Posterior cingulate gyrus (tissue), 11 donors: ENCODE measurements around the gene EGLN1.

ENCODE experiments used
- DNase-seq, 10 donors: peaks; one replicate each; pipeline versions ENCODE4 v3.0.0 to v3.0.0-alpha.2; 2020 to 2021; ENCODE audit warnings: mixed read lengths in 3 of 10
- intact Hi-C: fragments of 100-400 bp; cut with DNase I; formaldehyde crosslinking; loops from one replicate; pipeline ENCODE4 v1.15.1; 2023

EGLN1 gene

GRCh38 chr1:231404318-231404717, 17.8 kb downstream of the EGLN1 start:
- intact Hi-C loops, result no loop called here
- no peak for DNase-seq

GRCh38 chr1:231401478-231401877, 20.6 kb downstream of the EGLN1 start:
- intact Hi-C loops, result no loop called here
- no peak for DNase-seq

- intact Hi-C loops, result no loop called here
- no peak for DNase-seq
Observed at GRCh38 chr1:231397886-231398671, 24.0 kb downstream of the EGLN1 start.

- intact Hi-C loops, result no loop called here
- no peak for DNase-seq
Observed at GRCh38 chr1:231396643-231397042, 25.4 kb downstream of the EGLN1 start.

GRCh38 chr1:231395998-231396390, 26.1 kb downstream of the EGLN1 start:
- no peak for DNase-seq
- intact Hi-C loops, result no loop called here

- intact Hi-C loops, result no loop called here
- no peak for DNase-seq
Observed at GRCh38 chr1:231395076-231395997, 26.8 kb downstream of the EGLN1 start.

- intact Hi-C loops, result no loop called here
- DNase-seq, result no peak
Observed at GRCh38 chr1:231393668-231394067, 28.4 kb downstream of the EGLN1 start.

GRCh38 chr1:231392389-231393131, 29.5 kb downstream of the EGLN1 start:
- intact Hi-C loops, result no loop called here

GRCh38 chr1:231390071-231390470, 32.0 kb downstream of the EGLN1 start:
- DNase-seq, result no peak
- intact Hi-C loops, result no loop called here

More at GRCh38 chr1:231392389-231393131, 29.5 kb downstream of the EGLN1 start:
- DNase-seq, result no peak

GRCh38 chr1:231387770-231388669, 34.1 kb downstream of the EGLN1 start:
- no peak for DNase-seq
- intact Hi-C loops, result no loop called here

- DNase-seq, result no peak
- intact Hi-C loops, result no loop called here
Observed at GRCh38 chr1:231386466-231386865, 35.6 kb downstream of the EGLN1 start.

- no peak for DNase-seq
- intact Hi-C loops, result no loop called here
Observed at GRCh38 chr1:231385416-231385748, 36.7 kb downstream of the EGLN1 start.

- intact Hi-C loops, result no loop called here
- DNase-seq, result no peak
Observed at GRCh38 chr1:231384696-231385415, 37.2 kb downstream of the EGLN1 start.

- intact Hi-C loops, result no loop called here
- no peak for DNase-seq
Observed at GRCh38 chr1:231383159-231383860, 38.8 kb downstream of the EGLN1 start.

GRCh38 chr1:231382426-231382825, 39.7 kb downstream of the EGLN1 start:
- DNase-seq, result no peak
- intact Hi-C loops, result no loop called here

GRCh38 chr1:231381729-231382128, 40.4 kb downstream of the EGLN1 start:
- intact Hi-C loops, result no loop called here

GRCh38 chr1:231376875-231377549, 45.1 kb downstream of the EGLN1 start:
- DNase-seq, result no peak
- intact Hi-C loops, result loop anchor here (5.0 kb wide), 1 partner anchor 35 kb away; no protein-coding TSS in a partner anchor

More at GRCh38 chr1:231381729-231382128, 40.4 kb downstream of the EGLN1 start:
- no peak for DNase-seq

- no peak for DNase-seq
- intact Hi-C loops, result loop anchor here (5.0 kb wide), 1 partner anchor 36 kb away; no protein-coding TSS in a partner anchor
Observed at GRCh38 chr1:231376101-231376500, 46.0 kb downstream of the EGLN1 start.
